GM23338 (cell line): ENCODE results near the gene MACIR. TPM values are rescaled to one million over a fixed set of nuclear protein-coding genes. Genes with fewer than 3 reads are reported as not detected.

ENCODE experiments used
- ATAC-seq: fragments of 200-7000 bp; cut with Tn5 transposase; 3 replicates; pipeline ENCODE4 v1.9.1; 2020
- DNase-seq: peaks from one replicate; pipeline ENCODE4 v3.0.0-alpha.2; 2015; ENCODE audit warnings: low spot score
- H2AFZ ChIP-seq: fragments of 200-600 bp; sonication (generic); 2 replicates; pipeline ENCODE4 v1.8.0; 2016; ENCODE audit warnings: antibody characterized with exemption, mild to moderate bottlenecking, moderate library complexity
- H3F3A ChIP-seq: fragments of 200-600 bp; sonication (generic); replicated peaks from 2 replicates; pipeline ENCODE4 v1.8.0; 2017; ENCODE audit warnings: antibody characterized with exemption, mixed run types, low read depth
- H3K27ac ChIP-seq: fragments of 200-600 bp; sonication (generic); 2 replicates; pipeline ENCODE4 v1.6.1; 2016; ENCODE audit warnings: low read depth
- H3K27me3 ChIP-seq: fragments of 200-600 bp; sonication (generic); 2 replicates; pipeline ENCODE4 v1.8.0; 2016; ENCODE audit warnings: mild to moderate bottlenecking, mixed run types, moderate library complexity; ENCODE audit not compliant: insufficient read depth
- H3K36me3 ChIP-seq: fragments of 200-600 bp; sonication (generic); 2 replicates; pipeline ENCODE4 v1.8.0; 2016; ENCODE audit warnings: mild to moderate bottlenecking; ENCODE audit not compliant: insufficient read depth
- H3K4me1 ChIP-seq: fragments of 200-600 bp; sonication (generic); 2 replicates; pipeline ENCODE4 v1.8.0; 2016; ENCODE audit warnings: mild to moderate bottlenecking, moderate library complexity; ENCODE audit not compliant: insufficient read depth
- H3K4me2 ChIP-seq: fragments of 200-600 bp; sonication (generic); 2 replicates; pipeline ENCODE4 v1.7.1; 2017; ENCODE audit warnings: mixed run types
- H3K4me3 ChIP-seq: fragments of 200-600 bp; sonication (generic); 2 replicates; pipeline ENCODE4 v1.6.1; 2016; ENCODE audit warnings: mixed run types
- H3K79me2 ChIP-seq: fragments of 200-600 bp; sonication (generic); replicated peaks from 2 replicates; pipeline ENCODE4 v1.8.0; 2017; ENCODE audit warnings: mild to moderate bottlenecking; ENCODE audit not compliant: insufficient read depth
- H3K9me2 ChIP-seq: fragments of 200-600 bp; sonication (generic); 2 replicates; pipeline ENCODE4 v1.8.0; 2017; ENCODE audit not compliant: insufficient read depth
- H4K20me1 ChIP-seq: fragments of 200-600 bp; sonication (generic); replicated peaks from 2 replicates; pipeline ENCODE4 v1.8.0; 2017; ENCODE audit warnings: mild to moderate bottlenecking; ENCODE audit not compliant: insufficient read depth
- H3K27ac Mint-ChIP-seq: 2 replicates; pipeline ENCODE4 v1.8.0; 2020; ENCODE audit warnings: inconsistent platforms, mild to moderate bottlenecking, moderate library complexity, mixed read lengths
- H3K27me3 Mint-ChIP-seq: 3 replicates; pipeline ENCODE4 v1.8.0; 2022; ENCODE audit warnings: low read depth, mild to moderate bottlenecking, moderate library complexity, mixed read lengths, inconsistent platforms; ENCODE audit not compliant: insufficient read depth, poor library complexity
- H3K36me3 Mint-ChIP-seq: 3 replicates; pipeline ENCODE4 v1.8.0; 2021; ENCODE audit warnings: low read depth, mild to moderate bottlenecking, inconsistent platforms, moderate library complexity, mixed read lengths
- H3K4me1 Mint-ChIP-seq: 3 replicates; pipeline ENCODE4 v1.8.0; 2020; ENCODE audit warnings: mild to moderate bottlenecking, inconsistent platforms, mixed read lengths
- H3K4me3 Mint-ChIP-seq: 3 replicates; pipeline ENCODE4 v1.8.0; 2021; ENCODE audit warnings: moderate library complexity, mild to moderate bottlenecking, inconsistent platforms, mixed read lengths
- H3K9me3 Mint-ChIP-seq: 3 replicates; pipeline ENCODE4 v1.8.0; 2020; ENCODE audit warnings: moderate library complexity, mild to moderate bottlenecking, inconsistent platforms, mixed read lengths
- CREB1 ChIP-seq: fragments of 250-450 bp; sonication (Bioruptor Pico); IDR thresholded peaks from 2 replicates; pipeline ENCODE4 v1.5.0; 2020; ENCODE audit warnings: low read depth, mild to moderate bottlenecking, moderate library complexity
- ETS1 ChIP-seq: IDR thresholded peaks from 2 replicates; pipeline ENCODE4 v1.6.1; 2016; ENCODE audit warnings: antibody characterized with exemption
- EZH2 ChIP-seq: fragments of 200-600 bp; sonication (generic); IDR thresholded peaks from one replicate; pipeline ENCODE4 v1.8.0; 2017; ENCODE audit warnings: antibody characterized with exemption, mild to moderate bottlenecking, low read depth; ENCODE audit not compliant: unreplicated experiment
- EZH2phosphoT487 ChIP-seq: fragments of 200-600 bp; sonication (generic); IDR thresholded peaks from one replicate; pipeline ENCODE4 v1.8.1; 2018; ENCODE audit warnings: antibody characterized with exemption; ENCODE audit not compliant: unreplicated experiment
- JUNB ChIP-seq: IDR thresholded peaks from one replicate; pipeline ENCODE4 v1.6.1; 2016; ENCODE audit warnings: antibody characterized with exemption; ENCODE audit not compliant: unreplicated experiment
- NANOG ChIP-seq: IDR thresholded peaks from 2 replicates; pipeline ENCODE4 v1.6.1; 2016; ENCODE audit warnings: antibody characterized with exemption, borderline replicate concordance
- POLR2AphosphoS5 ChIP-seq: IDR thresholded peaks from 2 replicates; pipeline ENCODE4 v1.6.1; 2016; ENCODE audit warnings: antibody characterized with exemption, low read depth
- REST ChIP-seq: IDR thresholded peaks from one replicate; pipeline ENCODE4 v1.6.1; 2018; ENCODE audit warnings: antibody characterized with exemption; ENCODE audit not compliant: unreplicated experiment
- STAT1 ChIP-seq: IDR thresholded peaks from one replicate; pipeline ENCODE4 v1.6.1; 2016; ENCODE audit warnings: antibody characterized with exemption; ENCODE audit not compliant: unreplicated experiment
- ZNF114 ChIP-seq: fragments of 250-450 bp; sonication (Bioruptor Pico); IDR thresholded peaks from 2 replicates; pipeline ENCODE4 v1.5.0; 2020; ENCODE audit warnings: mild to moderate bottlenecking, moderate library complexity
- ZNF331 ChIP-seq: fragments of 250-450 bp; sonication (Bioruptor Pico); IDR thresholded peaks from 2 replicates; pipeline ENCODE4 v1.5.0; 2020; ENCODE audit warnings: low read depth, mild to moderate bottlenecking, moderate library complexity
- ZNF462 ChIP-seq: fragments of 250-450 bp; sonication (Bioruptor Pico); IDR thresholded peaks from 2 replicates; pipeline ENCODE4 v1.5.0; 2020; ENCODE audit warnings: mild to moderate bottlenecking, moderate library complexity
- polyA plus RNA-seq: library from polyadenylated mRNA; unstranded; fragments of >200 nt; fragmentation: Nextera tagmentation; extraction: Ambion mirVana; gene quantifications from 2 replicates; pipeline ENCODE4 v1.2.1, GENCODE V29; 2016
- total RNA-seq: library from RNA; depleted of rRNA; stranded (reverse); fragments of >200 nt; shearing (Covaris generic); gene quantifications from 2 replicates; pipeline ENCODE4 v1.2.3, GENCODE V29; 2014
- TF ChIP-seq, protein P1 (sequence below), 2 experiments: fragments of 200-600 bp in 1 of 2; sonication (generic) in 1 of 2; conservative IDR thresholded peaks; 2 replicates each; pipeline versions ENCODE4 v1.5.1 to v1.6.1; 2016 to 2017; ENCODE audit warnings: antibody characterized with exemption in 2 of 2, low read depth in 2 of 2, mild to moderate bottlenecking in 2 of 2, moderate library complexity in 1 of 2

The MACIR gene
- total and polyA plus RNA-seq, 2 experiments from 2014 or later = 11.7 to 27.6 TPM

GRCh38 chr5:103298117-103298516 is 39.6 kb downstream of the MACIR start:
- Mint-ChIP-seq H3K27ac (no peak overlapping the region), H3K4me3 (no peak overlapping the region), H3K36me3 (no peaks in the 10 kb centered on the region), H3K9me3 (no peaks in the 10 kb centered on the region), H3K27me3 (no peaks in the 10 kb centered on the region), H3K4me1 (peaks cover 9% of the 10 kb centered on the region; the same call in 2 of the 3 replicates)
- Histone ChIP-seq H3K9me2 (0 out of 2 replicates have a peak, but pooled peaks cover 5% of the 10 kb centered on the region), H2AFZ (no peak overlapping the region), H3F3A (no peaks in the 10 kb centered on the region), H3K27me3 (no peaks in the 10 kb centered on the region), H3K79me2 (no peaks in the 10 kb centered on the region), H3K27ac (no peak overlapping the region), H3K4me2 (peak overlapping the region; percentile 68), H3K4me3 (peak overlapping the region; percentile 30; the same call in 1 of the 2 replicates), H3K36me3 (no peaks in the 10 kb centered on the region), H4K20me1 (no peaks in the 10 kb centered on the region), H3K4me1 (peaks cover 18% of the 10 kb centered on the region)
- DNase-seq = no peak
- TF ChIP-seq EZH2 (no peak), EZH2phosphoT487 (no peak), NANOG (no peak), ZNF331 (CRISPR knock-in tag) (no peak), ZNF114 (CRISPR knock-in tag) (no peak), CREB1 (CRISPR knock-in tag) (no peak), STAT1 (no peak), POLR2AphosphoS5 (no peak), ZNF462 (no peak), ETS1 (no peak), REST (no peak), JUNB (no peak)
- TF ChIP-seq, protein P1, sequence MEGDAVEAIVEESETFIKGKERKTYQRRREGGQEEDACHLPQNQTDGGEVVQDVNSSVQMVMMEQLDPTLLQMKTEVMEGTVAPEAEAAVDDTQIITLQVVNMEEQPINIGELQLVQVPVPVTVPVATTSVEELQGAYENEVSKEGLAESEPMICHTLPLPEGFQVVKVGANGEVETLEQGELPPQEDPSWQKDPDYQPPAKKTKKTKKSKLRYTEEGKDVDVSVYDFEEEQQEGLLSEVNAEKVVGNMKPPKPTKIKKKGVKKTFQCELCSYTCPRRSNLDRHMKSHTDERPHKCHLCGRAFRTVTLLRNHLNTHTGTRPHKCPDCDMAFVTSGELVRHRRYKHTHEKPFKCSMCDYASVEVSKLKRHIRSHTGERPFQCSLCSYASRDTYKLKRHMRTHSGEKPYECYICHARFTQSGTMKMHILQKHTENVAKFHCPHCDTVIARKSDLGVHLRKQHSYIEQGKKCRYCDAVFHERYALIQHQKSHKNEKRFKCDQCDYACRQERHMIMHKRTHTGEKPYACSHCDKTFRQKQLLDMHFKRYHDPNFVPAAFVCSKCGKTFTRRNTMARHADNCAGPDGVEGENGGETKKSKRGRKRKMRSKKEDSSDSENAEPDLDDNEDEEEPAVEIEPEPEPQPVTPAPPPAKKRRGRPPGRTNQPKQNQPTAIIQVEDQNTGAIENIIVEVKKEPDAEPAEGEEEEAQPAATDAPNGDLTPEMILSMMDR (conservative IDR thresholded peaks at IDR 0.05; ENCODE audit: low read depth in 2 of 2) = no peak
- no peak for ATAC-seq
